Activated CD4-positive, alpha-beta T cell treated with anti-CD3 and anti-CD28 coated beads for 1 hour (primary cell): ENCODE data around the gene GTF3C1.

Experiments used
- DNase-seq: peaks from one replicate; pipeline ENCODE4 v3.0.0-alpha.2; 2020

GTF3C1 gene

GRCh38 chr16:27566417-27566816 lies 16.7 kb upstream of the GTF3C1 start:
- DNase-seq, result no peak

DNA sequence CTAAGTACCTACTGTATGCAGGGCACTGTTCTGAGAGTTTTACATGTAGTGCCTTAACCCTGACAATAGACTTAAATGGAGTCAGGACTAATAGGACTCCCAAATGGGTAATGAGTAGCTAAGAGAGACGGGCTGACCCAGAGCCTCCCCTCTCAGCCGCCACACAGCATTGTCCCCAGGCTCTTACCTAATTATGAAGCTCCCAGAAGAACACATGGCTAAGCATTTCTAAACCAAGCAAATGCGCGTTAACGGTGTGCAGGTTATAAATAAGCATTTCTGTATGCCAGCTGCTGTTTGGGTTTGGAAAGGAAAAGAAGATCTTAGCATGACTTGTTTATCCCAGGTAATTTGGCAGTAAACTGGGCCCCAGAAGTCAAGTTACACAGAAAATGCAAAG lies 14.5 kb upstream of the GTF3C1 start:
- no peak for DNase-seq

- no peak for DNase-seq
Measured at GRCh38 chr16:27561216-27561615, 11.5 kb upstream of the GTF3C1 start.

DNA sequence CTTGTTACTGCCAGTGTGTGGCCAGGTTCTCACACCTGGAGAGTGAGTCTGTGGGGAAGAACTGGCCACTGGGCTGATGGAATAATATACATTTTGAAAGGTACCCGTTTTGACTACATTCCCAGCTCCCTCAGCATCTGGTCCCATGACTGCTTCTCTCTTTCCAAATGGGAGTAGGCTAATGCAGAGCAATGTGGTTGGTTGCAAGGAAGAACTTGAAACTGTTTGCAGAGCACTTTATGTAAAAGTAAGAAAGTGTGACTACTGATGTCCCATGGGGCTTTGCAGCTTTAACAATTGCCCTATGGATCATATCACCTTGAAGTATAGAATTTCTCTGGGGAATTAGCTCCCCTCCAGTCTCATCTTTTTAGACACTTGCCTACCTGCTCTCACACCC lies 9.2 kb upstream of the GTF3C1 start:
- no peak for DNase-seq

GRCh38 chr16:27558434-27558833 lies 8.7 kb upstream of the GTF3C1 start:
- no peak for DNase-seq

DNA sequence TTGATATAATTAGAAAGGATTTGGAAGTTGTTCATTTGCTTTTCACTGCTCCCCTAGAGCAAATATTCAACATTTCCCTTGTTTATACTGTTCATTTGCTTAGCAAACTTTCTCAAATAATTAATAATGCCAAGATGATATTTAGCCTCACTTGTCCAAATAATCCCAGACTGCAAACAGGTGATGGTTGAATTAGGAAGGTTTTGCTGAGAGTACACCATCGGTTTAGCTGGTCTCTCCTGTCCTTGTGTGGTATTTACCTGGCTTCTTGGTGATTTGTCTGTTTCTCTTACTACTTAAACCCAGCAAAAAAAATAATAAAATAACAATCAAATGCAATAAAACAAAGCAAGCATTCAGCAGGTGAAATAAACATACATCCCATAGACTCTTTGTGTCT lies 6.8 kb upstream of the GTF3C1 start:
- no peak for DNase-seq

GRCh38 chr16:27551036-27551435 lies 1.3 kb upstream of the GTF3C1 start:
- no peak for DNase-seq

DNA sequence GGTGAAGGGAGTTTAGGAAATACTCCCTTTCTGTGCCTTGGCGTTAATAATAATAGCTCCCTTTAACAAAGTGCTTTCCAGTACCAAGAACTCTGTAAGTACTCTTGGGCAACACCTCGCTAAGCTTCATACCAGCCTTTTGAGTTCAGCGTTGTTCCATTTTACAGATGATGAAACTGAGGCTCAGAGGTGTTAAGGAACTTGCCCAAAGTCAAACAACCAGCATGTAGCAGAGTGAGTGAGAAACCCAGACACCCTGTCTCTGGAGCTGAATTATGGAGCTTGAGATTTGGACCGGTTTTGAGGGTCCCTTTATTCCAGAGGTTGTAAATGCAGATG lies 838 bp upstream of the GTF3C1 start:
- DNase-seq, result no peak

GRCh38 chr16:27549464-27549745 lies 308 bp downstream of the GTF3C1 start:
- no peak for DNase-seq

- no peak for DNase-seq
Measured at GRCh38 chr16:27547851-27548250, 1.9 kb downstream of the GTF3C1 start.

GRCh38 chr16:27547134-27547533 lies 2.6 kb downstream of the GTF3C1 start:
- no peak for DNase-seq

- no peak for DNase-seq
Measured at GRCh38 chr16:27544671-27545070, 5.0 kb downstream of the GTF3C1 start.

DNA sequence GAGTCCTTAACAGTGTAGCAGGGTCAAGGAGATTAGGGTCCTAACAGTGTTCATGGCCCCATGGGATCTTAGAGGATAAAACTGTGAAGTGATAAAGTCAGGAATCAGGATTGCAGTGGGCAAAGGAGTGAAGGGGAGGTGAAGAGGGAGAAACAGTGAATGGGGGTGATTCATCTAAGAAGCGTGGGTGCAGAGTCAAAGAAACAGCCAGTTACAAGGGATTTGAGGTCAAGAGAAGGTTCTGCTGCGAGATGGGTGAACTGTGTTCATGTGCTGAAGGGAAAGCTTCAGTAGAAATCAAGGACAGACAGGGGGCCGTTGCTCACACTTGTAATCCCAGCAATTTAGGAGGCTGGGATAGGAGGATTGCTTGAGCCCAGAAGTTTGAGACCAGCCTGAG lies 5.9 kb downstream of the GTF3C1 start:
- DNase-seq, result no peak

DNA sequence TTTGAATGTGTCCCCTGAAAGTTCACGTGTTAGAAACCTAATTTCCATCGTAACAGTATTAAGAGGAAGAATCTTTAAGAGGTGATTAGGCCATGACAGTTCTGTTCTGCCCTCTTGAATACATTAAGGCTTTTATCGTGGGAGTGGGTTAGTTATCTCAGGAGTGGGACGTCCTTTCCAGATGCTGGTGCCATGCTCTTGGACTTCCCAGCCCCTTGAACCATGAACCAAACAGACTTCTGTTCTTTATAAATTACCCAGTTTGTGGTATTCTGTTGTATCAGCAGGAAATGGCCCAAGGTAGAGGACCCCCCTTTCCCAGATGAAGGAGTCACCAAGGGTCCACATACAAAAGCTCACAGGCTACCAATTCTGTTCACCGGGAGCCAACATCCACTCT lies 10.1 kb downstream of the GTF3C1 start:
- no peak for DNase-seq

DNA sequence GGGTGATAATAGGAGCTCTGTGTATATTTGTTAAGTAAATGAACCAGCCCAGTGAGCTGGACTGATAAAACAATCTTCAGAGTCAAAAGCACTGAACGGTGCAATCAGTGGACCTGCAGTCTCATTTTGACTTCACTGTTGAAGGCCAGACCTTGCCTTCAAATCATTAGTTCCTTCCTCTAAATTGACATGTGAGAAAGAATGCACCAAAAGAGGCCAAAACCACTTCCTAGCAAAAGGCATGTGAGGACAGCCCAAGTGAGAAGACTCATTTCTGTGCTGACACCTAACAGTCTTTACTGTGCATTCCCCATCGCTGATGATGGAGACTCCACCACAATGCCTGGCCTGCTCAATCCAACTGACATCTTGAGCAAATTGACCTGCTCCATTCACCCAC lies 10.6 kb downstream of the GTF3C1 start:
- no peak for DNase-seq

- no peak for DNase-seq
Measured at GRCh38 chr16:27538528-27538927, 11.2 kb downstream of the GTF3C1 start.

- DNase-seq, result no peak
Measured at GRCh38 chr16:27534256-27534655, 15.5 kb downstream of the GTF3C1 start.

GRCh38 chr16:27531826-27532800 lies 17.6 kb downstream of the GTF3C1 start:
- no peak for DNase-seq

DNA sequence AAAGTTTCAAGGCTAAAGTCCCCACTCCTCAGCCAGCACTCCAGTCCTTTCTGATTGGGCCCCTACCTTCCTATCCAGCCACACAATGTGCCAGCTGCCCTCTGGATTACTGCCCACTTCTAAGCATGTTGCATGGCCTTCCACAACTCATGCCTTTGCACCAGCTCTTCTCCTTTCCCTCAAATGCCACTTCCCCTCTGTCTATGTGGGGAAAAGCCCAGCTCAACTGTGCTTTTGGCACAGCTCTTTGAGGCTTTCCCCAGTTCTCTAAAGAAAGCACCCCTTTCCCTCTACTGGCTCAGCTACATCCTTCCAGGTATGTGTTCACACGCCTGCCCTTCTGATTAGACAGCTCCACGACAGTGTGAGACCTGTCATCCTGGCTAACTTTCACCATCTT lies 18.5 kb downstream of the GTF3C1 start:
- DNase-seq, result no peak

DNA sequence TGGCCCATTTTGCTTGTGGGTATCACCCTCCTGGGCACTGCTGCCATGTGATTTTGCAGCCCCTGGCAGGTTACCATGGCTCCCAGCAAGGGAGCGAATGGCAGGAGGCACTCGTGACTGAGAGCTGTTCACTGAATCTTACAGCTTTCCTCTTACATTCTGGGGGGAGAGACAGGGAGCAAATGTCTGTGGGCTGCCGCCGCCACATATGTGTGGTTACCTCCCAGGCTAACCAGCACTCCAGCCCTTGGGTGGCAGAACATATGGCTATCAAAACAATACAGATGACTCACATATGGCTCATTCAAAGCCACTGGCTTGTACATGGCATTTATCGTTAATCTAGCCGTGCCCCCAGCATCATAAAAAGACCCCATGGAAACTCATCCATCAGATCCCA lies 19.8 kb downstream of the GTF3C1 start:
- no peak for DNase-seq

DNA sequence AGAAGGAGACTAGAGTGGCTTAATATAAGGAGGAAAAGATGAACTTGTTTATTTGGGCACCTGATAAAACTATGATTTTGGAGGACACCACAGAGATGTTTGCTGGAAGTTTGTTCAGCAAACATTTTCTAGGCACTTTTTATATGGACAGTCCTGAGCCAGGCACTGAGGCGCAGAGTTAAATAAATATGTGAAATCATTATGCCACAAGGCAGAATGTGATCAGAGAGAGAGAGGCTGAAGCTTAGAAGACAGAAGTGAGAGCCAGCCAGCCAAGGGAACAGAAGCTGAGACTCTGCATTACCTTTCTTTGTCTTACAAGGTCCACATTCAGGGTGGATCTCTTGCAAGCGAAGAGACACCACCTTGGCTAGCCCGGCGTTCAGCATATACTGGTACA lies 21.4 kb downstream of the GTF3C1 start:
- DNase-seq, result no peak

DNA sequence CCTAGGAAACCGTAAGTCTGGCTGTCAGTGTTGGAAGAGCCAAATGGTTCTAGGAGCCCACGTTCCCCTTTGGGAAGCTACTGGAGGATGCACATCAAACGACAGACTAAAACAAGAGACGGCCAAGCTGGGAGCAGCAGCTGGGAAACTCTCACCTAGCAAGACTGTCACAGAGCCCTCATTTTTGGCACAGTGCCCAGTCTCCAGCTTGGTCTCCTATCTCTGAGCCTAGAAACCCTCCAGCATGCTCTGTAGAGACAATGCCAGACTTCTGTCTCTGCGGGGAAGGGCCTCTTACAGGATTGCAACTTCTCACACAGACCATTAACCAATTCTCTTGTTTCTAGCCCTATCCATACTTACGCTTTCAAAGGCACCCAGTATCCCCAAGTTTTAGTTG lies 23.5 kb downstream of the GTF3C1 start:
- no peak for DNase-seq

GRCh38 chr16:27522173-27522707 lies 27.5 kb downstream of the GTF3C1 start:
- no peak for DNase-seq

- no peak for DNase-seq
Measured at GRCh38 chr16:27520982-27521673, 28.6 kb downstream of the GTF3C1 start.
